HepG2 (cell line): ENCODE data around the gene NFKBIA. TPM values are rescaled to one million over a fixed set of nuclear protein-coding genes. Genes with fewer than 3 reads are reported as not detected.

ENCODE experiments used
- AHR ChIP-seq: IDR thresholded peaks from 2 replicates; pipeline ENCODE4 v1.6.1; 2018; ENCODE audit warnings: missing genetic modification reagents, missing compliant biosample characterization
- ARNT2 ChIP-seq: sonication (generic); formaldehyde crosslinking; IDR thresholded peaks from 2 replicates; pipeline ENCODE4 v1.8.0; 2022; ENCODE audit warnings: mild to moderate bottlenecking, low read depth, missing genetic modification reagents, moderate library complexity
- ASH2L ChIP-seq: fragments of 300-600, 200-600 bp; sonication (generic); IDR thresholded peaks from 2 replicates; pipeline ENCODE4 v1.7.0; 2017; ENCODE audit warnings: low read depth, mild to moderate bottlenecking, moderate library complexity, mixed read lengths, low read length; ENCODE audit not compliant: insufficient read length
- CEBPG ChIP-seq: IDR thresholded peaks from 2 replicates; pipeline ENCODE4 v1.6.1; 2016
- FOXA1 ChIP-seq, 2 experiments: fragments of 450-650 bp in 1 of 2; sonication (generic) in 1 of 2; formaldehyde crosslinking in 1 of 2; IDR thresholded peaks; 2 replicates each; pipeline versions ENCODE4 v1.4.0 to v1.6.1; 2016 to 2020; ENCODE audit warnings: missing genetic modification reagents in 1 of 2
- FOXA3 ChIP-seq: IDR thresholded peaks from 2 replicates; pipeline ENCODE4 v1.6.1; 2016; ENCODE audit warnings: missing genetic modification reagents, missing compliant biosample characterization
- FOXK1 ChIP-seq: sonication (generic); formaldehyde crosslinking; IDR thresholded peaks from 2 replicates; pipeline ENCODE4 v1.4.0; 2020; ENCODE audit warnings: low read depth, missing genetic modification reagents, borderline replicate concordance
- GTF3A ChIP-seq: sonication (generic); formaldehyde crosslinking; conservative IDR thresholded peaks from 2 replicates; pipeline ENCODE4 v1.4.0; 2020; ENCODE audit warnings: mild to moderate bottlenecking, missing genetic modification reagents
- HNRNPH1 ChIP-seq: fragments of 200-400 bp; formaldehyde crosslinking; optimal IDR thresholded peaks from 2 replicates; pipeline ENCODE3; 2017; ENCODE audit warnings: mild to moderate bottlenecking, low read depth, low read length
- KDM2A ChIP-seq: sonication (generic); formaldehyde crosslinking; IDR thresholded peaks from 2 replicates; pipeline ENCODE4 v1.4.0; 2020; ENCODE audit warnings: low read depth, missing genetic modification reagents, borderline replicate concordance
- PAF1 ChIP-seq: IDR thresholded peaks from 2 replicates; pipeline ENCODE4 v1.6.1; 2016; ENCODE audit warnings: missing genetic modification reagents, missing compliant biosample characterization
- POLR2G ChIP-seq: fragments of 200-400 bp; formaldehyde crosslinking; IDR thresholded peaks from 2 replicates; pipeline ENCODE4 v1.6.1; 2018; ENCODE audit warnings: mild to moderate bottlenecking, low read depth, low read length, moderate library complexity
- RFX3 ChIP-seq: IDR thresholded peaks from 2 replicates; pipeline ENCODE4 v1.6.1; 2016; ENCODE audit warnings: missing biosample characterization, missing genetic modification reagents
- SOX5 ChIP-seq: IDR thresholded peaks from 2 replicates; pipeline ENCODE4 v1.6.1; 2016; ENCODE audit warnings: borderline replicate concordance
- SP4 ChIP-seq: sonication (generic); formaldehyde crosslinking; IDR thresholded peaks from 2 replicates; pipeline ENCODE4 v1.8.1; 2023; ENCODE audit warnings: mild to moderate bottlenecking, missing genetic modification reagents
- ZNF12 ChIP-seq: sonication (generic); formaldehyde crosslinking; IDR thresholded peaks from 2 replicates; pipeline ENCODE4 v1.5.0; 2020; ENCODE audit warnings: missing genetic modification reagents
- ZNF292 ChIP-seq: sonication (generic); formaldehyde crosslinking; IDR thresholded peaks from 2 replicates; pipeline ENCODE4 v1.8.1; 2022; ENCODE audit warnings: mild to moderate bottlenecking, low read depth, missing genetic modification reagents, borderline replicate concordance
- ZNF564 ChIP-seq: sonication (generic); formaldehyde crosslinking; IDR thresholded peaks from 2 replicates; pipeline ENCODE4 v1.8.1; 2023; ENCODE audit warnings: mild to moderate bottlenecking, missing genetic modification reagents
- ZNF678 ChIP-seq: sonication (generic); formaldehyde crosslinking; IDR thresholded peaks from 2 replicates; pipeline ENCODE4 v1.4.0; 2020; ENCODE audit warnings: mild to moderate bottlenecking, missing genetic modification reagents
- ZNF788 ChIP-seq: sonication (generic); formaldehyde crosslinking; IDR thresholded peaks from 2 replicates; pipeline ENCODE4 v1.5.0; 2020; ENCODE audit warnings: mild to moderate bottlenecking, missing genetic modification reagents, borderline replicate concordance
- ZSCAN30 ChIP-seq: sonication (generic); formaldehyde crosslinking; IDR thresholded peaks from 2 replicates; pipeline ENCODE4 v1.5.0; 2020; ENCODE audit warnings: mild to moderate bottlenecking, missing genetic modification reagents
- polyA plus RNA-seq, 8 experiments: library from polyadenylated mRNA; depleted of rRNA in 3 of 8; stranded (reverse) in 7 of 8; unstranded in 1 of 8; fragments of >200 nt; fragmentation: Illumina TruSeq in 4 of 8; extraction: Trizol in 4 of 8; gene quantifications; 2 replicates each; pipeline versions ENCODE4 v1.2.1 to v1.2.3, GENCODE V29; 2011 to 2016; ENCODE audit warnings: low read depth in 4 of 8, missing spikeins in 1 of 8, mixed read lengths in 1 of 8; ENCODE audit not compliant: insufficient read depth in 1 of 8
- total RNA-seq, 5 experiments: library from RNA; depleted of rRNA; stranded (reverse); fragments of >200 nt; fragmentation: Illumina TruSeq; extraction: Trizol; gene quantifications; 2 replicates each; pipeline ENCODE4 v1.2.3, GENCODE V29; 2016; ENCODE audit warnings: low read depth in 1 of 5
- TF ChIP-seq, protein P1 (sequence below): sonication (generic); formaldehyde crosslinking; IDR thresholded peaks from 2 replicates; pipeline ENCODE4 v1.9.0; 2022; ENCODE audit warnings: low read depth, missing genetic modification reagents
- TF ChIP-seq, protein P2 (sequence below): sonication (generic); formaldehyde crosslinking; IDR thresholded peaks from 2 replicates; pipeline ENCODE4 v1.5.0; 2020; ENCODE audit warnings: mild to moderate bottlenecking, missing genetic modification reagents, moderate library complexity
- TF ChIP-seq, protein P3 (sequence below): sonication (generic); formaldehyde crosslinking; IDR thresholded peaks from 2 replicates; pipeline ENCODE4 v1.5.1; 2020; ENCODE audit warnings: mild to moderate bottlenecking, moderate library complexity, missing genetic modification reagents
- TF ChIP-seq, protein P4 (sequence below): sonication (generic); formaldehyde crosslinking; IDR thresholded peaks from 2 replicates; pipeline ENCODE4 v1.5.0; 2020; ENCODE audit warnings: missing genetic modification reagents, mild to moderate bottlenecking, borderline replicate concordance

NFKBIA gene
- total and polyA plus RNA-seq, 2 of the 13 experiments (the other 11 are each of a cell fraction or from before 2014, with no cell fraction given), result 197 to 319 TPM

DNA sequence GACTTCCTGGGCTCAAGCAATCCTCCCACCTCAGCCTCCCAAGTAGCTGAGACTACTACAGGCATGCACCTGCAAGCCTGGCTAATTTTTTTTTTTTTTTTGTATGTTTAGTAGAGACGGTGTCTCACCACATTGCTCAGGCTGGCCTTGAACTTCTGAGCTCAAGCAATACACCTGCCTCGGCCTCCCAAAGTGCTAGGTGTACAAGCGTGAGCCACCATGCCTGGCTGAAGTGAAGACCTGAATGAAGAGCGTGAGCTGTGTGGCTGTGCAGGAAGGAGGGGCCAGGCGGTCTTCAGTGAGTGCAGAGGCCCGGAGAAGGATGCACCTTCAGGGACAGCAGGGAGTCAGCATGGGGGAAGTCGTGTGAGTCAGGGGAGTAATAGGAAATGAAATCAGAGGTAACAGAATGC is 14.9 kb upstream of the NFKBIA start (continued):
- TF ChIP-seq, protein P1, sequence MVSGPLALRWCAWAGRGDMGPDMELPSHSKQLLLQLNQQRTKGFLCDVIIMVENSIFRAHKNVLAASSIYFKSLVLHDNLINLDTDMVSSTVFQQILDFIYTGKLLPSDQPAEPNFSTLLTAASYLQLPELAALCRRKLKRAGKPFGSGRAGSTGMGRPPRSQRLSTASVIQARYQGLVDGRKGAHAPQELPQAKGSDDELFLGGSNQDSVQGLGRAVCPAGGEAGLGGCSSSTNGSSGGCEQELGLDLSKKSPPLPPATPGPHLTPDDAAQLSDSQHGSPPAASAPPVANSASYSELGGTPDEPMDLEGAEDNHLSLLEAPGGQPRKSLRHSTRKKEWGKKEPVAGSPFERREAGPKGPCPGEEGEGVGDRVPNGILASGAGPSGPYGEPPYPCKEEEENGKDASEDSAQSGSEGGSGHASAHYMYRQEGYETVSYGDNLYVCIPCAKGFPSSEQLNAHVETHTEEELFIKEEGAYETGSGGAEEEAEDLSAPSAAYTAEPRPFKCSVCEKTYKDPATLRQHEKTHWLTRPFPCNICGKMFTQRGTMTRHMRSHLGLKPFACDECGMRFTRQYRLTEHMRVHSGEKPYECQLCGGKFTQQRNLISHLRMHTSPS, result no peak
- TF ChIP-seq GTF3A (CRISPR knock-in tag) (no peak), AHR (CRISPR knock-in tag) (0 out of 2 replicates have a peak, but pooled peaks have one; percentile 33), POLR2G (no peak), ZNF12 (CRISPR knock-in tag) (no peak), HNRNPH1 (no peak), ZNF564 (CRISPR knock-in tag) (no peak), ASH2L (no peak), PAF1 (CRISPR knock-in tag) (no peak), ZNF788 (CRISPR knock-in tag) (peak; percentile 29; the same call in 1 of the 2 replicates), RFX3 (CRISPR knock-in tag) (no peak), FOXA3 (CRISPR knock-in tag) (0 out of 2 replicates have a peak, but pooled peaks have one; percentile 17), SOX5 (CRISPR knock-in tag) (no peak), ZSCAN30 (CRISPR knock-in tag) (no peak), ZNF292 (peak; percentile 44; the same call in 1 of the 2 replicates), KDM2A (CRISPR knock-in tag) (peak; percentile 34; the same call in 1 of the 2 replicates), CEBPG (CRISPR knock-in tag) (peak; percentile 9; the same call in 1 of the 2 replicates), ZNF678 (CRISPR knock-in tag) (no peak), FOXK1 (CRISPR knock-in tag) (0 out of 2 replicates have a peak, but pooled peaks have one; percentile 34), ARNT2 (no peak), SP4 (no peak), FOXA1 (IDR thresholded peaks at IDR 0.05) (no peak), FOXA1 (CRISPR knock-in tag; IDR thresholded peaks at IDR 0.05) (no peak)
- TF ChIP-seq, protein P2, sequence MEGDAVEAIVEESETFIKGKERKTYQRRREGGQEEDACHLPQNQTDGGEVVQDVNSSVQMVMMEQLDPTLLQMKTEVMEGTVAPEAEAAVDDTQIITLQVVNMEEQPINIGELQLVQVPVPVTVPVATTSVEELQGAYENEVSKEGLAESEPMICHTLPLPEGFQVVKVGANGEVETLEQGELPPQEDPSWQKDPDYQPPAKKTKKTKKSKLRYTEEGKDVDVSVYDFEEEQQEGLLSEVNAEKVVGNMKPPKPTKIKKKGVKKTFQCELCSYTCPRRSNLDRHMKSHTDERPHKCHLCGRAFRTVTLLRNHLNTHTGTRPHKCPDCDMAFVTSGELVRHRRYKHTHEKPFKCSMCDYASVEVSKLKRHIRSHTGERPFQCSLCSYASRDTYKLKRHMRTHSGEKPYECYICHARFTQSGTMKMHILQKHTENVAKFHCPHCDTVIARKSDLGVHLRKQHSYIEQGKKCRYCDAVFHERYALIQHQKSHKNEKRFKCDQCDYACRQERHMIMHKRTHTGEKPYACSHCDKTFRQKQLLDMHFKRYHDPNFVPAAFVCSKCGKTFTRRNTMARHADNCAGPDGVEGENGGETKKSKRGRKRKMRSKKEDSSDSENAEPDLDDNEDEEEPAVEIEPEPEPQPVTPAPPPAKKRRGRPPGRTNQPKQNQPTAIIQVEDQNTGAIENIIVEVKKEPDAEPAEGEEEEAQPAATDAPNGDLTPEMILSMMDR (CRISPR knock-in tag), result no peak
- TF ChIP-seq, protein P3, sequence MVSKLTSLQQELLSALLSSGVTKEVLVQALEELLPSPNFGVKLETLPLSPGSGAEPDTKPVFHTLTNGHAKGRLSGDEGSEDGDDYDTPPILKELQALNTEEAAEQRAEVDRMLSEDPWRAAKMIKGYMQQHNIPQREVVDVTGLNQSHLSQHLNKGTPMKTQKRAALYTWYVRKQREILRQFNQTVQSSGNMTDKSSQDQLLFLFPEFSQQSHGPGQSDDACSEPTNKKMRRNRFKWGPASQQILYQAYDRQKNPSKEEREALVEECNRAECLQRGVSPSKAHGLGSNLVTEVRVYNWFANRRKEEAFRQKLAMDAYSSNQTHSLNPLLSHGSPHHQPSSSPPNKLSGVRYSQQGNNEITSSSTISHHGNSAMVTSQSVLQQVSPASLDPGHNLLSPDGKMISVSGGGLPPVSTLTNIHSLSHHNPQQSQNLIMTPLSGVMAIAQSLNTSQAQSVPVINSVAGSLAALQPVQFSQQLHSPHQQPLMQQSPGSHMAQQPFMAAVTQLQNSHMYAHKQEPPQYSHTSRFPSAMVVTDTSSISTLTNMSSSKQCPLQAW (CRISPR knock-in tag), result peak; percentile 31; the same call in 1 of the 2 replicates
- TF ChIP-seq, protein P4, sequence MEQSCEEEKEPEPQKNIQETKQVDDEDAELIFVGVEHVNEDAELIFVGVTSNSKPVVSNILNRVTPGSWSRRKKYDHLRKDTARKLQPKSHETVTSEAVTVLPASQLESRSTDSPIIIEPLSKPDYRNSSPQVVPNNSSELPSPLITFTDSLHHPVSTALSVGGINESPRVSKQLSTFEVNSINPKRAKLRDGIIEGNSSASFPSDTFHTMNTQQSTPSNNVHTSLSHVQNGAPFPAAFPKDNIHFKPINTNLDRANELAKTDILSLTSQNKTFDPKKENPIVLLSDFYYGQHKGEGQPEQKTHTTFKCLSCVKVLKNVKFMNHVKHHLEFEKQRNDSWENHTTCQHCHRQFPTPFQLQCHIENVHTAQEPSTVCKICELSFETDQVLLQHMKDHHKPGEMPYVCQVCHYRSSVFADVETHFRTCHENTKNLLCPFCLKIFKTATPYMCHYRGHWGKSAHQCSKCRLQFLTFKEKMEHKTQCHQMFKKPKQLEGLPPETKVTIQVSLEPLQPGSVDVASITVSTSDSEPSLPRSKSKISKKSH (CRISPR knock-in tag), result 0 out of 2 replicates have a peak, but pooled peaks have one; percentile 42
